Measurements from ENCODE around the gene AIF1L. TPM values are rescaled to one million over a fixed set of nuclear protein-coding genes. Genes with fewer than 3 reads are reported as not detected.
A peak's percentile ranks its signal among the peaks of the same experiment; 100 is the strongest.

AIF1L gene
- total RNA-seq, 1 donor from 2014 or later = 16.3 TPM

DNA sequence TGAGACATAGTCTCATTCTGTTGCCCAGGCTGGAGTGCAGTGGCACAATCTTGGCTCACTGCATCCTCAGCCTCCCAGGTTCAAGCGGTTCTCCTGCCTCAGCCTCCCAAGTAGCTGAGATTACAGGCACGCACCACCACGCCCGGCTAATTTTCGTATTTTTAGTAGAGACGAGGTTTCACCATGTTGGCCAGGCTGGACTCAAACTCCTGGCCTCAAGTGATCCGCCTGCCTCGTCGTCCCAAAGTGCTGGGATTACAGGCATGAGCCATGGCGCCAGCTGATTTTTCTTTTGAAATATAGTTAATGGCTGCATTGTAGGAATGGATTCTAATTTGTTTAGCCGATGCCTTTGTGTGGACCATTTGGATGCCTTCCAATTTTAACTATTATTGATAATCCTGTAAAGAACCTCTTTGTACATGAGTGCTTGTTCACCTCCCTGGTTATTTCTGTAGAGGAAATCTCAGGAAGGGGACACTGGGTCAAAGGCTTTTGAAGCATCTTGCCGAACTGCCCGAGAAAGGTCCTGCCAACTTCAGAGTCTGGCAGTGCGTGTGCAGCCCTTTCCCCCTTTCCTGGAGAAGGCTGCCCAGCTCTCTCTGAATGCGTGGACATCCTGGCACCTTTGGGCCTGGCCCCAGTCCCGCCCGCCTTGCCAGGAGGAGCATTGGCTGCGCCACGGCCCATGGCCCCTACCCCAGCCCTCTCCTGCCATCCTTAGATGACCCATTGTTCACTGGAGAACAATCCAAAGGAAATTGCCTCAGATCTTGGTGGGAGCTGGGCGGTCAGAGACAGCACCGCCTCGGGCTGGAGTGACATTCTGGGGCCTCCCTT lies 20.2 kb downstream of the AIF1L start:
- FAIRE-seq = no peak
- no peak for DNase-seq (ENCODE audit: low spot score in 2 of 2)

- no peak for FAIRE-seq
- no peak for DNase-seq (ENCODE audit: low spot score in 2 of 2)
Measured at GRCh38 chr9:131117121-131117761, 20.9 kb downstream of the AIF1L start.

DNA sequence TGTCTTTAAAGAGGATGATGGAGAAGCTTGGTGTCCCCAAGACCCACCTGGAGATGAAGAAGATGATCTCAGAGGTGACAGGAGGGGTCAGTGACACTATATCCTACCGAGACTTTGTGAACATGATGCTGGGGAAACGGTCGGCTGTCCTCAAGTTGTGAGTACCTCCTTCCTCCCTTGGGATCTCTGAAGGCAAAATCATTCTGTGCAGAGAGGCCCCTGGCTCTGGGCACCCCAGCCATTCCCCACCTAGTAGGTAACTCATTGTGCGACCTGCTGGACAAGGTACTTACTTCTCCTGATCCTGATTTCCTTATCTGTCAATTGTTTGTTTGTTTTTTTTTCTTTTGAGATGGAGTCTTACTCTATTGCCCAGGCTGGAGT lies 21.4 kb downstream of the AIF1L start:
- FAIRE-seq (no peak), DNase-seq (ENCODE audit: low spot score in 2 of 2) (no peak)

DNA sequence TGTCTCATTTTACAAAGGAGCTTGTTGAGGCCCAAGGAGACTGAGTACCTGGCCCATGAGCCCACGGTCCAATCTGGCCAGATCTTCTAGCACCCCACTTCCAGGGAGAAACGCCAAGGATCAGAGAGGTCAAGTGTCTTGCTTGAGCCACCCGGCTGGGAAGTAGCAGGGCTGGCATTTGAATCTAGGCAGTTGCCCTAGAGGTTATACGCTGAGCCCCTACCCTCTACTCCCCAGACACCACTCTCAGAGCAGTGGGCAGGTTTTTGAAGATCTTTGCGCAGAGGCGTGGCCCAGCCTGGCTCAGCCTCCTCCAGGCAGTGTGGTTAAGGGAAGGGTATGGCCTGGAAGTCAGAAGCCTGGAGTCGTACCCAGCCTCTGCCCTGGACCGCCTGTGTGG lies 23.3 kb downstream of the AIF1L start:
- DNase-seq (ENCODE audit: low spot score in 2 of 2) (no peak), FAIRE-seq (no peak)

DNA sequence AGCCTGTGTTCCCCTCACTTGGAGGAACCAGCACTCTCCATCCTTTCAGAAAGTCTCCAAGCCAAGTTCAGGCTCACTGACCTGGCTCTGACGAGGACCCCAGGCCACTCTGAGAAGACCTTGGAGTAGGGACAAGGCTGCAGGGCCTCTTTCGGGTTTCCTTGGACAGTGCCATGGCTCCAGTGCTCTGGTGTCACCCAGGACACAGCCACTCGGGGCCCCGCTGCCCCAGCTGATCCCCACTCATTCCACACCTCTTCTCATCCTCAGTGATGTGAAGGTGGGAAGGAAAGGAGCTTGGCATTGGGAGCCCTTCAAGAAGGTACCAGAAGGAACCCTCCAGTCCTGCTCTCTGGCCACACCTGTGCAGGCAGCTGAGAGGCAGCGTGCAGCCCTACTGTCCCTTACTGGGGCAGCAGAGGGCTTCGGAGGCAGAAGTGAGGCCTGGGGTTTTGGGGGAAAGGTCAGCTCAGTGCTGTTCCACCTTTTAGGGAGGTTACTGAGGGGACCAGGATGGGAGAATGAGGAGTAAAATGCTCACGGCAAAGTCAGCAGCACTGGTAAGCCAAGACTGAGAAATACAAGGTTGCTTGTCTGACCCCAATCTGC lies 24.4 kb downstream of the AIF1L start:
- no peak for DNase-seq (ENCODE audit: low spot score in 2 of 2)
- FAIRE-seq = no peak

GRCh38 chr9:131121346-131121745 lies 25.0 kb downstream of the AIF1L start:
- no peak for FAIRE-seq
- no peak for DNase-seq (ENCODE audit: low spot score in 2 of 2)

- DNase-seq (ENCODE audit: low spot score in 2 of 2) (no peak), FAIRE-seq (no peak)
Measured at GRCh38 chr9:131122158-131122557, 25.8 kb downstream of the AIF1L start.

DNA sequence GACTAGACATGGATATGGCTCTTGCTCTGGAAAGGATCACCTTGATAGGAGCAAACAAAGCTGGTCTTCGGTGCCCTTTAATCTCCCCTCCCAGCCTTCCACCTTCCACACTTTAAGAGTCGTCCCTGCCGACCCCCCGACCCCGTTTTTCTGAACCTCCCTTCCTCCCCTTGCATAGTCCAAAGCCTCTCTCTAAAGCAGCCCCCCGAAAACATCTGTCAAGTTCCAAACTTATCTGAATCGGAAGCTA lies 28.6 kb downstream of the AIF1L start:
- FAIRE-seq (no peak), DNase-seq (ENCODE audit: low spot score in 2 of 2) (no peak)

- DNase-seq (ENCODE audit: low spot score in 2 of 2) (peak; percentile 84 to 97), FAIRE-seq (no peak)
Measured at GRCh38 chr9:131125288-131126058, 29.1 kb downstream of the AIF1L start, which contains the start of gene NUP214. TSS of gene NUP214 (plus strand) at chr9:131125586. CDS start at chr9:131125705, 119 bp downstream.

- no peak for FAIRE-seq
- no peak for DNase-seq (ENCODE audit: low spot score in 2 of 2)
Measured at GRCh38 chr9:131126059-131126426, 29.7 kb downstream of the AIF1L start.

- no peak for FAIRE-seq
Measured at GRCh38 chr9:131129183-131129582, 32.9 kb downstream of the AIF1L start.

GRCh38 chr9:131138676-131139075 lies 42.3 kb downstream of the AIF1L start:
- FAIRE-seq (no peak), DNase-seq (ENCODE audit: low spot score in 2 of 2) (no peak)

More at GRCh38 chr9:131129183-131129582, 32.9 kb downstream of the AIF1L start:
- no peak for DNase-seq (ENCODE audit: low spot score in 2 of 2)

DNA sequence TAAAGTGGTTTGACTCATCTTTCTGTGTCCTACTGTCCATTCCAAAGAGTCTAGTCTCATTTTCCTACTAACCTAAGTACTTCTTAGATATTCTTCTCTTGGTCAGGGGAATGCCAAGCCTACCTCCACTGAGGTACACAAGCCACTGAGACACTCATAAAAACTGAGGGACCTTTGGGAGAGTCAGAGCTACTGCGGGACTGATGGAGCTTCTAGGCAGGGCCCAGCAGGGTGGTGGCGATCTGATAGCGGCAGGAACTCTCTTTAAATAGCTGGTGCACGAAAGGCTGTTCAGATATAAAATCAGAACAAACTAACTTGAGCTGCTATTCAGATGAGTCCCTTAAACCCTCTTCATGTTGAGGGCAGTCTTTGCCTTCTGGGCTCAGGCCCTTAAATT lies 43.8 kb downstream of the AIF1L start:
- DNase-seq (ENCODE audit: low spot score in 2 of 2) (no peak), FAIRE-seq (no peak)

GRCh38 chr9:131140550-131140949 lies 44.2 kb downstream of the AIF1L start:
- FAIRE-seq (no peak), DNase-seq (ENCODE audit: low spot score in 2 of 2) (no peak)

GRCh38 chr9:131142160-131142559 lies 45.8 kb downstream of the AIF1L start:
- DNase-seq (ENCODE audit: low spot score in 2 of 2) (no peak), FAIRE-seq (no peak)

DNA sequence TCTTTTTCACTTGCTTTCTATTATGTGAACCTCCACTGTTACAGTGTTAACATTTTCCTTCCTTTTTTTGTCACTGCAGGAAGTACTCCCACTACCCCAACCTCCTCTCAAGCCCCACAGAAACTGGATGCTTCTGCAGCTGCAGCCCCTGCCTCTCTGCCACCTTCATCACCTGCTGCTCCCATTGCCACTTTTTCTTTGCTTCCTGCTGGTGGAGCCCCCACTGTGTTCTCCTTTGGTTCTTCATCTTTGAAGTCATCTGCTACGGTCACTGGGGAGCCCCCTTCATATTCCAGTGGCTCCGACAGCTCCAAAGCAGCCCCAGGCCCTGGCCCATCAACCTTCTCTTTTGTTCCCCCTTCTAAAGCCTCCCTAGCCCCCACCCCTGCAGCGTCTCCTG lies 47.9 kb downstream of the AIF1L start:
- no peak for DNase-seq (ENCODE audit: low spot score in 2 of 2)
- no peak for FAIRE-seq

- FAIRE-seq (no peak), DNase-seq (ENCODE audit: low spot score in 2 of 2) (no peak)
Measured at GRCh38 chr9:131145245-131145644, 48.9 kb downstream of the AIF1L start.

GRCh38 chr9:131146186-131146585 lies 49.9 kb downstream of the AIF1L start:
- FAIRE-seq (no peak), DNase-seq (ENCODE audit: low spot score in 2 of 2) (no peak)

DNA sequence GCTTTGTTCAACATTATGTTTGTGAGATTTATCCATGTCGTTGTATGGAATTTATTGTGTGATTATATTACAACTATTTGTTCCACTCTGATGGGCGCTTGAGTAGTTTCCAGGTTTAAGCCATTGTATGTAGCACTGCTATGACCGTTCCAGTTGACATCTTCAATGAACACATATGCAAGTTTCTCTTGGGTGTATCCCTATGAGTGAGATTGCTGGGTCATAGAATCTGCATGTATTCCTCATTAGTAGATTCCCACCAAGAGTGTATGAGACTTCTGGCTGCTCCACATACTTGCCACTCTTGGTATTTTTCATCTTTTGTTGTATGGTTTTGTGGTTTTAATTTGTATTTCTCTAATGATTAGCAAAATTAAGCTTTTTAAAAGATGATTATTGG lies 51.9 kb downstream of the AIF1L start:
- no peak for DNase-seq (ENCODE audit: low spot score in 2 of 2)
- FAIRE-seq = no peak

DNA sequence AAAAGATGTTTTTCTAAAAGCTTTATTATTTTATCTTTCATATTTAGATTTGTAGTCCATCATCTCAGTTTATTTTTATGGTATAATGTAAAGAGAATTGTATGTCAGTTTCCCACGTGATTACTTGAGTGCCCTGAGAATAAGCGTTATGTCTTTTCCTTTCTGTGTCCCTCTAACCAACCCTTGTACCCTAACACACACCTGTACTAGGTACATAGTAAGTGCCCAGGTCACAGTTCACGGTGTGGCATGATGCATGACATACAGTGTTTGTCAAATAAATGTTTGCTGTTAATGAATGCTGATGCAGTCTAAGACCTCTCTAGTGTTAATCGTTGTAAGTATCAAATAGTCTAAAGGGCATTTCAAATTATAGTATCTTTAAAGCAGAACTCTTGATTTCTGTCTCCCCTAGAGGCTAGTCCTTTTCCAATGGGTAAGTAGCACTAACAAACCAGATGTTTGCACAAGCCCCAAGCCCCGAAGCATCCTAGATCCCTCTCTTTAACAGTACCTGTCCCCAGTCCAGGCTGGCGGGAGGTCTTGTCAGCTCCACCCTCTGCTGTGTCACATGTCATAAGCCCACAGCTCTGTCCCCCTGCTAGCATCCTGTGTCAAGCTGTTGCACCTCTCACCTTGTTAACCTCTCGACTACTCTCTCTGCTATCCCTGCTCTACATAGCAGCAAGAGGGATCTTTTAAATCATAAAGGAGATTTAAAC lies 52.8 kb downstream of the AIF1L start:
- FAIRE-seq (no peak), DNase-seq (ENCODE audit: low spot score in 2 of 2) (no peak)

DNA sequence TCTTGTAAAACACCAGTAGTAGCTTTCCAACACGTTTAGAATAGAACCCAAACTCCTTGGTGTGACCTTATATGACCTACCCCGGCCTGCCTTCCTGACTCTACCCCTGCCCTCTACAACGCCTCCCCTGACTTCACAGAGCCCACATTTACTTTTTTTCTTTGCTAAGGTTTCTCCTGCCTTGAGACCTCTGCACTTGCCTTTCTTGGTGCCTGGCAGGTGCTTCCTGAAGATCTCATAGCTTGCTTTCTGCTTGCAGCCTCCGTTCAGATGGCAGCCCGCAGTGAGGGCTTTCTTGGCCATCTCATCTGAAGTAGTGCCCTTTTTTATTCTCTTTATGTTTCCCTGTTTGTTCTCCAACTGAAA lies 53.3 kb downstream of the AIF1L start:
- FAIRE-seq = no peak
- DNase-seq (ENCODE audit: low spot score in 2 of 2) = no peak
